Body of pancreas (tissue), 4 donors: ENCODE results near the gene ERO1A. TPM values are rescaled to one million over a fixed set of nuclear protein-coding genes. Genes with fewer than 3 reads are reported as not detected.

Source experiments
- ATAC-seq: fragments of 150-250 bp; one replicate; pipeline ENCODE4 v1.9.1; 2016
- DNase-seq, 4 donors: peaks; one replicate each; pipeline ENCODE4 v3.0.0-alpha.2; 2019
- H3K27ac ChIP-seq, 4 donors: fragments of 200-600 bp; sonication (generic); 1 replicate in 3 of 4; 2 replicates in 1 of 4; pipeline versions ENCODE4 v1.5.1 to v1.6.1; 2016 to 2019; ENCODE audit warnings: mild to moderate bottlenecking in 1 of 4, mixed read lengths in 1 of 4, moderate library complexity in 1 of 4
- H3K27me3 ChIP-seq, 2 donors: fragments of 200-600 bp; sonication (generic); one replicate each; pipeline ENCODE4 v1.6.0; 2016; ENCODE audit warnings: mild to moderate bottlenecking in 1 of 2
- H3K36me3 ChIP-seq, 2 donors: fragments of 200-600 bp; sonication (generic); replicated peaks in 1 of 2; 2 replicates each; pipeline ENCODE4 v1.5.1; 2016; ENCODE audit warnings: low read depth in 2 of 2; ENCODE audit not compliant: insufficient read depth in 1 of 2
- H3K4me1 ChIP-seq: fragments of 200-600 bp; sonication (generic); one replicate; pipeline ENCODE4 v1.6.0; 2016
- H3K4me3 ChIP-seq, 2 donors: fragments of 200-600 bp; sonication (generic); 1 replicate in 1 of 2; 2 replicates in 1 of 2; pipeline ENCODE4 v1.5.1; 2016 to 2019
- H3K9me3 ChIP-seq, 3 donors: fragments of 200-600 bp; sonication (generic); 1 replicate in 2 of 3; 2 replicates in 1 of 3; pipeline ENCODE4 v1.5.1; 2016
- POLR2A ChIP-seq, 3 donors: fragments of 450-650 bp; IDR thresholded peaks; one replicate each; pipeline ENCODE4 v1.6.1; 2016; ENCODE audit warnings: antibody characterized with exemption in 3 of 3, mild to moderate bottlenecking in 2 of 3
- WGBS, 2 donors: methylation state at CpG; one replicate each; pipeline ENCODE4 v1.1.5; 2017; 5-methylcytosine and 5-hydroxymethylcytosine counted together
- intact Hi-C: fragments of 100-400 bp; cut with DNase I; formaldehyde crosslinking; loops from one replicate; pipeline ENCODE4 v1.15.1; 2023
- total RNA-seq, 2 donors: library from RNA; depleted of rRNA; stranded (reverse); fragments of >200 nt; gene quantifications; one replicate each; pipeline ENCODE4 v1.1.0, GENCODE V29; 2016
- TF ChIP-seq, protein P1 (sequence below), 7 experiments: fragments of 450-650 bp in 4 of 7; fragments of 200-600 bp in 3 of 7; sonication (generic) in 3 of 7; IDR thresholded peaks; one replicate each; pipeline ENCODE4 v1.5.1; 2016 to 2019; ENCODE audit warnings: antibody characterized with exemption in 7 of 7

Gene ERO1A
- total RNA-seq, 2 donors from 2014 or later, result 30.9 to 42.5 TPM

DNA sequence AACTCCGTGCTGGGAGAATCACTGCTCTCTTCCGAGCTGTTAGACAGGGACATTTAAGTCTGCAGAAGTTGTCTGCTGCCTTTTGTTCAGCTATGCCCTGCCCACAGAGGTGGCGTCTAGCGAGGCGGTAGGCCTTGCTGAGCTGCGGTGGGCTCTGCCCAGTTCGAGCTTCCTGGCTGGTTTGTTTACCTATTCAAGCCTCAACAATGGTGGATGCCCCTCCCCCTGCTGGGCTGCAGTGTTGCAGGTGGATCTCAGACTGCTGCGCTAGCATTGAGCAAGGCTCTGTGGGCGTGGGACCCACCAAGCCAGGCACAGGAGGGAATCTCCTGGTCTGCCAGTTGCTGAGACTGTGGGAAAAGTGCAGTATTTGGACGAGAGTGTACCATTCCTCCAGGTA lies 99.0 kb downstream of the ERO1A start:
- no peak for DNase-seq
- intact Hi-C loops, result no loop called here
- WGBS, 2 donors, result 81 to 85% methylated on average over 6 to 7 of the region's 10 CpGs
- TF ChIP-seq, protein P1, sequence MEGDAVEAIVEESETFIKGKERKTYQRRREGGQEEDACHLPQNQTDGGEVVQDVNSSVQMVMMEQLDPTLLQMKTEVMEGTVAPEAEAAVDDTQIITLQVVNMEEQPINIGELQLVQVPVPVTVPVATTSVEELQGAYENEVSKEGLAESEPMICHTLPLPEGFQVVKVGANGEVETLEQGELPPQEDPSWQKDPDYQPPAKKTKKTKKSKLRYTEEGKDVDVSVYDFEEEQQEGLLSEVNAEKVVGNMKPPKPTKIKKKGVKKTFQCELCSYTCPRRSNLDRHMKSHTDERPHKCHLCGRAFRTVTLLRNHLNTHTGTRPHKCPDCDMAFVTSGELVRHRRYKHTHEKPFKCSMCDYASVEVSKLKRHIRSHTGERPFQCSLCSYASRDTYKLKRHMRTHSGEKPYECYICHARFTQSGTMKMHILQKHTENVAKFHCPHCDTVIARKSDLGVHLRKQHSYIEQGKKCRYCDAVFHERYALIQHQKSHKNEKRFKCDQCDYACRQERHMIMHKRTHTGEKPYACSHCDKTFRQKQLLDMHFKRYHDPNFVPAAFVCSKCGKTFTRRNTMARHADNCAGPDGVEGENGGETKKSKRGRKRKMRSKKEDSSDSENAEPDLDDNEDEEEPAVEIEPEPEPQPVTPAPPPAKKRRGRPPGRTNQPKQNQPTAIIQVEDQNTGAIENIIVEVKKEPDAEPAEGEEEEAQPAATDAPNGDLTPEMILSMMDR (IDR thresholded peaks at IDR 0.05), result no peak
- no peak for TF ChIP-seq POLR2A (IDR thresholded peaks at IDR 0.05)
- Histone ChIP-seq H3K36me3 (no peaks in the 10 kb centered on the region), H3K27ac (no peak overlapping the region), H3K4me1 (no peaks in the 10 kb centered on the region), H3K4me3 (no peak overlapping the region), H3K27me3 (no peaks in the 10 kb centered on the region), H3K9me3 (no peaks in the 10 kb centered on the region)
- no peak for ATAC-seq

DNA sequence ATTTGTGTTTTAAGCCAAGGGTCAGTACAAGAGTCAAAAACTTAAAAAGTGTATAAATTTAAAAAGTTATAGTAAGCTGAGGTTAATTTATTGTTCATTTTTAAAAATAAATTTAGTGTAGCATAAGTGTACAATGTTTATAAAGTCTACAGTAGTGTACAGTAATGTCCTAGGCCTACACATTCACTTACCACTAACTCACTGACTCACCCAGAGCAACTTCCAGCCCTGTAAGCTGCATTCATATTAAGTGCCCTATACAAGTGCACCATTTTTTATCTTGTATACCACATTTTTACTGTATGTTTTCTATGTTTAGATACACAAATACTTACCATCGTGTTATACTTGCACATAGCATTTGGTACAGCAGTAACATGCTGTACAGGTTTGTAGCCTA lies 105.0 kb downstream of the ERO1A start:
- no peak for TF ChIP-seq POLR2A (IDR thresholded peaks at IDR 0.05)
- TF ChIP-seq, protein P1 (IDR thresholded peaks at IDR 0.05), result no peak
- Histone ChIP-seq H3K4me3 (no peak overlapping the region), H3K36me3 (no peaks in the 10 kb centered on the region), H3K9me3 (no peaks in the 10 kb centered on the region), H3K4me1 (no peaks in the 10 kb centered on the region), H3K27ac (no peak overlapping the region), H3K27me3 (no peaks in the 10 kb centered on the region)
- DNase-seq (no peak), ATAC-seq (no peak)
- 81 to 87% methylated on average over 1 of the region's 1 CpG for WGBS, 2 donors
- intact Hi-C loops, result no loop called here

Other genes starting within 250 kb of the ERO1A start
- gene TXNDC16, start 143.1 kb downstream of the ERO1A start, total RNA-seq, result 1 to 10 TPM; 4.0 to 7.5 TPM
- under 1 TPM in 1 of 2 donors, not detected in 1; under 0.01 TPM for gene GPR137C, start 142.7 kb downstream of the ERO1A start, total RNA-seq
- 10 to 100 TPM; 37.2 to 66.7 TPM for gene PSMC6, start 11.6 kb upstream of the ERO1A start, total RNA-seq
- 10 to 100 TPM in 1 of 2 donors, 1 to 10 TPM in 1; 5.6 to 11.4 TPM for gene STYX, start 34.6 kb upstream of the ERO1A start, total RNA-seq
- gene GNPNAT1, start 96.0 kb upstream of the ERO1A start, total RNA-seq, result 10 to 100 TPM in 1 of 2 donors, 1 to 10 TPM in 1; 9.6 to 27.0 TPM